Measurements from ENCODE around the gene ZNF142. TPM values are rescaled to one million over a fixed set of nuclear protein-coding genes. Genes with fewer than 3 reads are reported as not detected.

ZNF142 gene, protein sequence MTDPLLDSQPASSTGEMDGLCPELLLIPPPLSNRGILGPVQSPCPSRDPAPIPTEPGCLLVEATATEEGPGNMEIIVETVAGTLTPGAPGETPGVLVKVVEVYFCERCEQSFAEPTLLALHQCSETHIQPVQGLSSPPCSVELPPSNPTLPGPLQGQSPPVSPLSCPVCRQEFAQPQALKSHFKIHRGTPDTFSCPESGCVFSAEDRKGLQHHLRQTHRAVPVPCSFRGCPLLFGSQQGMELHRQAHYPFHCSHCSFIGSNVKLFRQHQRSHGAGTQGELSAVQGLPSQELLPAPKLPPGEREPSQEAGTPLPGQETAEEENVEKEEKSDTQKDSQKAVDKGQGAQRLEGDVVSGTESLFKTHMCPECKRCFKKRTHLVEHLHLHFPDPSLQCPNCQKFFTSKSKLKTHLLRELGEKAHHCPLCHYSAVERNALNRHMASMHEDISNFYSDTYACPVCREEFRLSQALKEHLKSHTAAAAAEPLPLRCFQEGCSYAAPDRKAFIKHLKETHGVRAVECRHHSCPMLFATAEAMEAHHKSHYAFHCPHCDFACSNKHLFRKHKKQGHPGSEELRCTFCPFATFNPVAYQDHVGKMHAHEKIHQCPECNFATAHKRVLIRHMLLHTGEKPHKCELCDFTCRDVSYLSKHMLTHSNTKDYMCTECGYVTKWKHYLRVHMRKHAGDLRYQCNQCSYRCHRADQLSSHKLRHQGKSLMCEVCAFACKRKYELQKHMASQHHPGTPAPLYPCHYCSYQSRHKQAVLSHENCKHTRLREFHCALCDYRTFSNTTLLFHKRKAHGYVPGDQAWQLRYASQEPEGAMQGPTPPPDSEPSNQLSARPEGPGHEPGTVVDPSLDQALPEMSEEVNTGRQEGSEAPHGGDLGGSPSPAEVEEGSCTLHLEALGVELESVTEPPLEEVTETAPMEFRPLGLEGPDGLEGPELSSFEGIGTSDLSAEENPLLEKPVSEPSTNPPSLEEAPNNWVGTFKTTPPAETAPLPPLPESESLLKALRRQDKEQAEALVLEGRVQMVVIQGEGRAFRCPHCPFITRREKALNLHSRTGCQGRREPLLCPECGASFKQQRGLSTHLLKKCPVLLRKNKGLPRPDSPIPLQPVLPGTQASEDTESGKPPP (N-terminal part only)
- polyA plus RNA-seq, result 2.4 and 2.9 TPM in 2 replicates

DNA sequence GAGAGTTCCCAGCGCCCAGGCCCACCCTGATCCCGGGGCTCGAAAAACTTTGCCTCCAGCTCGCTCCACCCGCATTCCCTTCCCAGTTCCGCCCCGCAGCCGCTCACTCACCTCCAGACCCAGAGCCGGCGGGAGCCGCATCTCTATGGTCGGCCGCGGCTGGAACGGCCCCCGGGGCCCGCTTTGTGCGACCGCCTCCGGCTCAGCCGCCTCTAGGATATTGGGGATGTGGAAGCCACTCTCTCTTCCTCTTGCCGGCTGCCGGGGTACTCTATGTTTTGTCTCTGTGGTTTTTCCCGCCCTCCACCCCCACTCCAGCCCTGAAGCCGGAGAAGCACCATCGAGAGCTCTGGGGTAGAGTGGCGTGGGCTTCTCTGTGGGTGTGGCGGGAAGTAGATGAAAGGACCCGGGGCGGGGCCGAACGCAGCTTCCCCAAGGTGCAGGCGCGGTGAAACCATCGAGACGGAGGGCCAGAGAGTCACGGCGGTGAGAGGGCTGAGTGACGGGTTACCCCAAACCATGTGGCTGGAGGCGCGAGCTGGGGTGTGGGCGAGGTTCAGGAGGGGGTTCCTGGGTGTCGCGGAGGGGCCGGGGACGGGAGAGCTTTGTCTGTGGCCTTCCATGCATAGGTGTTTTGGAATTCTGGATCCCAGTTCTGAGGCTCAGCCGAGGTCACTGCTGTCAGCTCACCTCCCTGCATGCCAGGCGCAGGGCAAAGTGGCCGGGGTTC, at the start of gene ZNF142, which contains the start of gene BCS1L:
Gene ZNF142 (minus strand): TSS at position 366 of the 730 bp plus-strand sequence. CDS start 3,194 bp downstream, outside the sequence.
Gene BCS1L (plus strand): TSS at position 426 of the 730 bp plus-strand sequence. CDS start 1,305 bp downstream, outside the sequence.

DNA sequence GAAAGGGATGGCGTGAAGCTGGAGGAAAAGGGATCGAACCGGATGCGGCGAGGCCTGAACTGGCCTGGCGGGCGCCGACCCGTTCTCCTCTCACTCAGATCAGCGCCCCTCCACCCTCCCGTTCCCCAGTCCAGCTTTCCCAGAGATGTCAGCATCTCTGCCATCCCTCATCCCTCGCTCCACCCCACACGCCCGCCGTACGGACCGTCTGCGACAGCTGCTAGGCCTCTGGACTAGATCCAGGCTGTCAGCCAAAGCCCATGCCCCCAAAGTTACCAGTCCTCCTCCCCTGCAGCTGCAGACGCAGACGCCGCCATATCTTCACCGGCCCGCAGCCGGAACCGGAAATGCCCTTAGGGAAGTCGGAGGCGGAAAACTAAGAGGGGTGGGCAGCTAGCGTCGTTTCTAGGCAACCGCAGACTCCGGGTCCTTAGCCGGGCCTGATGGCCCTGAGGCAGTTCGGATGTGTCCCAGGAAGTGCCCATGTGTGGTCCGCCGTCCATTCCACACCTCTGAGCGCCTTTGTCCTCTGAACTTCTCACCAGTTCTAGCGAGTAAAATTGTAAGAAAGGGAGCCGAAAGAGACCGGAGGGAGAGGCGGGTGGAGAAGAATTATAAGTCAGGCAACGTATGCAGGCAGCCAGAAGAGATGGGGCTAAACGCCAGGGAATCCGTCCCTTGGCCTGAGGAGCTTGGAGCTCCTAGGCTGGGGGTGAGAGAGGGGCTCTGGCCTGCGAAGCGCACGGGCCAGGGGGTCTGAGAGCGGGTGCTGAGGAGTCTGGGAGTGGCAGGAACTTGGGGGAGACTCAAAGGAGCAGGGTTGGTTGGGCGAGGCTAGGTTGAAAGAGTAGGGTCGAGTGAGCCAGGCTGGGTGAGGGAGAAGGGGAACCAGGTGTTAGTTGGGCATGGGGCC, 12.5 kb upstream of the ZNF142 start, which contains the start of the genes RNF25 and STK36:
Gene RNF25 (minus strand): TSS at position 349 of the 913 bp plus-strand sequence. CDS start 32 bp downstream, at position 317.
Gene STK36 (plus strand): TSS at position 433 of the 913 bp plus-strand sequence. CDS start 744 bp downstream, outside the sequence.

DNA sequence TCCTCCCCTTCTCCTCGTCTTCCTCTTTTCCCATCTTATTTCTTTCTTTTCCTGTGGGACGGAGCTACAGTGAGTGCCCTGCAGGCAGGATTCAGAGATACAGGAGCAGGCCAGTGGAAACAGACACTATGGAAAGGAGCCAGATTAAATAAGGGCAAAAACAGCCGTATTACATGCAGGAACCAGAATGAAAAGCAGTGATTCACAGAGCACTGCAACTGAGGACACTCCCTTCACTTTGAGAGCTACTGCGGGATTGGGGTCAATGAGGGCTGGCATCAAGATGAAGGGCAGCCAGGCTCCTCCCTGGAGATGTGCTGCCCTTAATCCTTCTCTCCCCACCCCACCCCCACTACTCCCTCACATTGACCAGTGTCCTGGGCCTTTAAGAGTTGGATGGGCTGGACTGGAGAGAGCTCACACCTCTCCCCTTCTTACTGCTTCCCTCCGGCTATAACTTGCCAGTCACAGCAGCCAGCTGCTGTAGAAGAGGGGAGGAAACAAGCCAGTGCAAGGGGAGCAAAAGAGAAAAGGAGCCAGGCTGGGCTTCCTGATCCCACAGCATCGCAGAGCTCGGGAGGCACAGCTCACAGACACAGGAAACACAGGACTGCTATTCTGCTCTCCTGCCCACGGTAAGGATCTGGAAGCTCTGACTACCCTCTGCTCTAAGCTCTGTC, 51.8 kb downstream of the ZNF142 start, which contains the start of gene PLCD4:
Gene PLCD4 (plus strand): TSS at position 464 of the 680 bp plus-strand sequence. CDS start 7,841 bp downstream, outside the sequence.

Other genes starting within 250 kb of the ZNF142 start
- gene VIL1, start 240.5 kb downstream of the ZNF142 start, polyA plus RNA-seq, result not detected in 2 replicates
- 4.2 and 6.2 TPM in 2 replicates for gene USP37, start 91.3 kb downstream of the ZNF142 start, polyA plus RNA-seq
- 29.0 and 29.2 TPM in 2 replicates for gene CNOT9, start 90.8 kb downstream of the ZNF142 start, polyA plus RNA-seq
- 12.3 and 13.9 TPM in 2 replicates for gene PLCD4, start 51.7 kb downstream of the ZNF142 start, polyA plus RNA-seq
- 32.2 and 68.1 TPM in 2 replicates for gene BCS1L, start 60 bp upstream of the ZNF142 start, polyA plus RNA-seq
- 1.6 and 2.1 TPM in 2 replicates for gene RNF25, start 12.4 kb upstream of the ZNF142 start, polyA plus RNA-seq
- 1.7 and 3.4 TPM in 2 replicates for gene STK36, start 12.5 kb upstream of the ZNF142 start, polyA plus RNA-seq
- 11.6 and 20.7 TPM in 2 replicates for gene TTLL4, start 51.2 kb upstream of the ZNF142 start, polyA plus RNA-seq
- gene CYP27A1, start 122.5 kb upstream of the ZNF142 start, polyA plus RNA-seq, result 2.8 and 3.6 TPM in 2 replicates
- gene PRKAG3, start 172.2 kb upstream of the ZNF142 start, polyA plus RNA-seq, result not detected in 2 replicates
- not detected in 2 replicates for gene WNT6, start 200.2 kb upstream of the ZNF142 start, polyA plus RNA-seq
- gene WNT10A, start 221.2 kb upstream of the ZNF142 start, polyA plus RNA-seq, result not detected in 2 replicates

Data from Purkinje cell (primary cell).